ENCODE results near the gene TTC22. TPM values are rescaled to one million over a fixed set of nuclear protein-coding genes. Genes with fewer than 3 reads are reported as not detected.

The TTC22 gene
- total and polyA plus RNA-seq, 2 experiments from 2014 or later, result 8.1 to 9.0 TPM

DNA sequence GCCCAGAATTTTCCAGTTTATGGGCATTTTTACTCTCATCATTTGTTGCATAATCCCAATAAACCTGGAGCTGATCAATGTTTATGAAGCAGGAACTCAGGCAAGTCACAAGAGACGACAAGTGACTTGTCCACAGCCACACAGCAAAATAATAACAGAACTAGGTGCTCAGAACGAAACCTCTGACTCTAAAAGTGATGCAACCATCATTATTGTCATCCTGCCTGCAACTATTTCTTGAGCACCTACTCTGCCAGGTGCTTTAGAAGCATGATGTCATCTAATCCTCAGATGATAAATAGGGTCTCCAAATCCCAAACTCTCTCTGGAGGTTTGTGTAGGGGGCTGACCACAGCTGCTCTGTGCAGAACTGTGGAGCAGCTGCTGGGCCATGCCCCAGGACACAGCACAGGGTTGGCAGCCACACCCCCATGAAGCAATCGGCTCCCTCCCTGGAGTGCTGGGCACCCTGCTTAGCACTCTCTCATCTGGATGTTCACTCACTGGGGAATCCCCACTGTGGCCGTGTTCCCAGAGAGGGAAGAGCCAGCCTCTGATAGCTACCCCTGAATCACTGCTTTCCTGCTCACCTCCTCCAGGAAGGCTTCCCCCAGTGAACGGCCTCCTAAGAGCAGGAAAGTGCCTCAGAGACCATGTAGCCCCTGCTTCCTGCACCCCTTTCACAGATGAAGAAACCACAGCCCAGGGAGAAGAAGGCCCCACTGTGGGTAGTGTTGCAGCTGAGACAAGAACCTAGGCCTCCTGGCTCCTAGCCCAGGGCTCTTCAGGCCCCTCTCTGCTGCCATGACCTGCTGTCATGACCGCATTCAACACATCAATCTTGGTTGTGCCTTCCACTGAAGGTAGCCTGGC is 2.1 kb downstream of the TTC22 start:
- no peaks in the 10 kb centered on the region for H3K9me3 ChIP-seq (ENCODE audit: low read depth)
- H3K27me3 ChIP-seq, result no peaks in the 10 kb centered on the region
- peaks cover 7% of the 10 kb centered on the region for H3K79me2 ChIP-seq
- peaks cover 11% of the 10 kb centered on the region for H3K4me1 ChIP-seq (ENCODE audit: insufficient read depth)
- H2AFZ ChIP-seq, result no peak overlapping the region
- no peak for DNase-seq (ENCODE audit: low spot score)
- no peaks in the 10 kb centered on the region for H4K20me1 ChIP-seq (ENCODE audit: insufficient read depth, poor library complexity, severe bottlenecking)
- no peaks in the 10 kb centered on the region for H3K9me2 ChIP-seq (replicated peaks; ENCODE audit: insufficient read depth)
- H3K27ac ChIP-seq, result peak overlapping the region; percentile 53
- TF ChIP-seq EZH2 (IDR thresholded peaks at IDR 0.05; ENCODE audit: borderline replicate concordance), result no peak
- TF ChIP-seq, protein P1, sequence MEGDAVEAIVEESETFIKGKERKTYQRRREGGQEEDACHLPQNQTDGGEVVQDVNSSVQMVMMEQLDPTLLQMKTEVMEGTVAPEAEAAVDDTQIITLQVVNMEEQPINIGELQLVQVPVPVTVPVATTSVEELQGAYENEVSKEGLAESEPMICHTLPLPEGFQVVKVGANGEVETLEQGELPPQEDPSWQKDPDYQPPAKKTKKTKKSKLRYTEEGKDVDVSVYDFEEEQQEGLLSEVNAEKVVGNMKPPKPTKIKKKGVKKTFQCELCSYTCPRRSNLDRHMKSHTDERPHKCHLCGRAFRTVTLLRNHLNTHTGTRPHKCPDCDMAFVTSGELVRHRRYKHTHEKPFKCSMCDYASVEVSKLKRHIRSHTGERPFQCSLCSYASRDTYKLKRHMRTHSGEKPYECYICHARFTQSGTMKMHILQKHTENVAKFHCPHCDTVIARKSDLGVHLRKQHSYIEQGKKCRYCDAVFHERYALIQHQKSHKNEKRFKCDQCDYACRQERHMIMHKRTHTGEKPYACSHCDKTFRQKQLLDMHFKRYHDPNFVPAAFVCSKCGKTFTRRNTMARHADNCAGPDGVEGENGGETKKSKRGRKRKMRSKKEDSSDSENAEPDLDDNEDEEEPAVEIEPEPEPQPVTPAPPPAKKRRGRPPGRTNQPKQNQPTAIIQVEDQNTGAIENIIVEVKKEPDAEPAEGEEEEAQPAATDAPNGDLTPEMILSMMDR (IDR thresholded peaks at IDR 0.05; ENCODE audit: poor library complexity), result no peak
- no peak for TF ChIP-seq EZH2phosphoT487 (IDR thresholded peaks at IDR 0.05; ENCODE audit: low read depth, severe bottlenecking, unreplicated experiment)
- H3K36me3 ChIP-seq (replicated peaks; ENCODE audit: insufficient read depth, low read depth), result no peaks in the 10 kb centered on the region
- H3K4me3 ChIP-seq, result no peak overlapping the region
- 82% methylated on average over 6 of the region's 6 CpGs for WGBS (ENCODE audit: low lambda C conversion rate, missing lambda C conversion rate)
- peak overlapping the region; percentile 78 for H3K4me2 ChIP-seq

- H3K27ac ChIP-seq, result peak overlapping the region; percentile 53
- DNase-seq (ENCODE audit: low spot score), result peak; percentile 40
- H3K4me3 ChIP-seq, result no peak overlapping the region
- TF ChIP-seq, protein P1 (IDR thresholded peaks at IDR 0.05; ENCODE audit: poor library complexity), result no peak
- TF ChIP-seq EZH2phosphoT487 (IDR thresholded peaks at IDR 0.05; ENCODE audit: low read depth, severe bottlenecking, unreplicated experiment), result no peak
- TF ChIP-seq EZH2 (IDR thresholded peaks at IDR 0.05; ENCODE audit: borderline replicate concordance), result no peak
- no peak overlapping the region for H2AFZ ChIP-seq
- peak overlapping the region; percentile 78 for H3K4me2 ChIP-seq
- H3K27me3 ChIP-seq, result no peaks in the 10 kb centered on the region
- H3K36me3 ChIP-seq (replicated peaks; ENCODE audit: insufficient read depth, low read depth), result no peaks in the 10 kb centered on the region
- H3K4me1 ChIP-seq (ENCODE audit: insufficient read depth), result peaks cover 19% of the 10 kb centered on the region
- H3K79me2 ChIP-seq, result peaks cover 7% of the 10 kb centered on the region
- no peaks in the 10 kb centered on the region for H3K9me2 ChIP-seq (replicated peaks; ENCODE audit: insufficient read depth)
- H3K9me3 ChIP-seq (ENCODE audit: low read depth), result no peaks in the 10 kb centered on the region
- WGBS (ENCODE audit: low lambda C conversion rate, missing lambda C conversion rate), result 76% methylated on average over 3 of the region's 3 CpGs
- no peaks in the 10 kb centered on the region for H4K20me1 ChIP-seq (ENCODE audit: insufficient read depth, poor library complexity, severe bottlenecking)
These were observed 2.9 kb downstream of the TTC22 start for GRCh38 chr1:54798206-54798605.

GRCh38 chr1:54796902-54797301 is 4.2 kb downstream of the TTC22 start:
- no peak for DNase-seq (ENCODE audit: low spot score)
- H3K36me3 ChIP-seq (replicated peaks; ENCODE audit: insufficient read depth, low read depth), result no peaks in the 10 kb centered on the region
- 95% methylated on average over 2 of the region's 2 CpGs for WGBS (ENCODE audit: low lambda C conversion rate, missing lambda C conversion rate)
- peak overlapping the region; percentile 97 for H3K27ac ChIP-seq
- peaks cover 7% of the 10 kb centered on the region for H3K79me2 ChIP-seq
- H3K9me3 ChIP-seq (ENCODE audit: low read depth), result no peaks in the 10 kb centered on the region
- no peak overlapping the region for H3K4me2 ChIP-seq
- H3K4me3 ChIP-seq, result no peak overlapping the region
- no peaks in the 10 kb centered on the region for H3K9me2 ChIP-seq (replicated peaks; ENCODE audit: insufficient read depth)
- peaks cover 23% of the 10 kb centered on the region for H3K4me1 ChIP-seq (ENCODE audit: insufficient read depth)
- H4K20me1 ChIP-seq (ENCODE audit: insufficient read depth, poor library complexity, severe bottlenecking), result no peaks in the 10 kb centered on the region
- TF ChIP-seq EZH2phosphoT487 (IDR thresholded peaks at IDR 0.05; ENCODE audit: low read depth, severe bottlenecking, unreplicated experiment), result no peak
- TF ChIP-seq EZH2 (IDR thresholded peaks at IDR 0.05; ENCODE audit: borderline replicate concordance), result no peak
- TF ChIP-seq, protein P1 (IDR thresholded peaks at IDR 0.05; ENCODE audit: poor library complexity), result no peak
- H2AFZ ChIP-seq, result no peak overlapping the region
- no peaks in the 10 kb centered on the region for H3K27me3 ChIP-seq

Measured in hepatocyte (in vitro differentiated cells).